ENCODE measurements around the gene RDH5. TPM values are rescaled to one million over a fixed set of nuclear protein-coding genes. Genes with fewer than 3 reads are reported as not detected.

RDH5 gene
- total and polyA plus RNA-seq, 2 donors from 2014 or later, result 11.1 to 30.2 TPM

DNA sequence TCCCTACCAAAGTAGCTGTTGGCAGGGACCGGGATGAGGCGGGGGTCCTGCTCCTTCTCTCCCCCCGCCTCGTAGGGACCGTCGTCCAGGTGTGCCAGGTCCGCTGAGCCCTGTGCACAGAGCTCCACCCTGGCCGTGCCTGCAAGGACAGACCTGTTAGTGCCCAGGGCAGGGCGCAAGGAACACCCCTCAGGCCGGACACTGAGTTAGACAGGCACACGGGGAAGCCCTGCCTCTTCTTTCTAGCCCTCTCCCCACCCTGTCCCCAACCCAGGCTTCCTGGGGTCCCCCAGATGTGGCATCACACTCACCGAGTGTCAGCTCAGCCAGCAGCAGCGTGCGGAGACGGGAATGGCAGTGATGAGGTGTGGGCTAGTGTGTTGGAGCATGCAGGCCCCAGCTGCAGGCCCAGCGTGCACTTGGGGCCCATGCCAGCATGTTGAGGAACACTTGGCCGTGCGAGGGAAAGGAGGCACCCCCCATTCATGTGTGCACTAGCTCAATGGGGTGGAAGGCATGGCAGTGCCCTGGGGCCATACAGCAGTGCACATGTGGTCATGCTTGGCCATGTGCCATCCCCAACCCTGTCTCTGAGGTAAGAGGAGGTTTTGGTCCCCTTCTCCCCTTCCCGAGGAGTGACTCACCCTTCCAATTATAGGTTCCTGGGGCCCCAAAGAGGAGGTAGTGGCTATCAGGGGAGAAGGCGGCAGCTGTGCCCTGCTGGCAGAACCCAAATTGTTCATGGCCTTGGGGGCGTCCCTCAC lies 19.8 kb upstream of the RDH5 start:
- DNase-seq (peak in 1 of 5 donors; percentile 18), FAIRE-seq (no peak)
- no peak overlapping the region for H3K9ac ChIP-seq (ENCODE audit: low read length in 3 of 3)
- H3K4me1 ChIP-seq (ENCODE audit: control insufficient read depth in 2 of 3, insufficient read depth in 2 of 3, low read depth in 1 of 3, low read length in 3 of 3), result peaks cover 0 to 10% (median 8%) of the 10 kb centered on the region in 3 donors
- H3K4me3 ChIP-seq (ENCODE audit: low read length in 3 of 3), result no peak overlapping the region
- no peak overlapping the region for H3K27ac ChIP-seq (ENCODE audit: low read depth in 2 of 2, low read length in 2 of 2)
- H3K9me3 ChIP-seq (ENCODE audit: control insufficient read depth in 2 of 3, insufficient read depth in 1 of 3, low read length in 3 of 3), result no peaks in the 10 kb centered on the region
- H3K27me3 ChIP-seq (ENCODE audit: control insufficient read depth, insufficient read depth, low read length), result no peaks in the 10 kb centered on the region
- H3K36me3 ChIP-seq (ENCODE audit: control insufficient read depth in 2 of 3, insufficient read depth in 3 of 3, low read length in 3 of 3), result no peaks in the 10 kb centered on the region
- intact Hi-C loops (cut with DNase I), result no loop called here
- TF ChIP-seq, protein P1, sequence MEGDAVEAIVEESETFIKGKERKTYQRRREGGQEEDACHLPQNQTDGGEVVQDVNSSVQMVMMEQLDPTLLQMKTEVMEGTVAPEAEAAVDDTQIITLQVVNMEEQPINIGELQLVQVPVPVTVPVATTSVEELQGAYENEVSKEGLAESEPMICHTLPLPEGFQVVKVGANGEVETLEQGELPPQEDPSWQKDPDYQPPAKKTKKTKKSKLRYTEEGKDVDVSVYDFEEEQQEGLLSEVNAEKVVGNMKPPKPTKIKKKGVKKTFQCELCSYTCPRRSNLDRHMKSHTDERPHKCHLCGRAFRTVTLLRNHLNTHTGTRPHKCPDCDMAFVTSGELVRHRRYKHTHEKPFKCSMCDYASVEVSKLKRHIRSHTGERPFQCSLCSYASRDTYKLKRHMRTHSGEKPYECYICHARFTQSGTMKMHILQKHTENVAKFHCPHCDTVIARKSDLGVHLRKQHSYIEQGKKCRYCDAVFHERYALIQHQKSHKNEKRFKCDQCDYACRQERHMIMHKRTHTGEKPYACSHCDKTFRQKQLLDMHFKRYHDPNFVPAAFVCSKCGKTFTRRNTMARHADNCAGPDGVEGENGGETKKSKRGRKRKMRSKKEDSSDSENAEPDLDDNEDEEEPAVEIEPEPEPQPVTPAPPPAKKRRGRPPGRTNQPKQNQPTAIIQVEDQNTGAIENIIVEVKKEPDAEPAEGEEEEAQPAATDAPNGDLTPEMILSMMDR (IDR thresholded peaks at IDR 0.05; ENCODE audit: borderline replicate concordance, extremely low read depth, insufficient read depth), result no peak

DNA sequence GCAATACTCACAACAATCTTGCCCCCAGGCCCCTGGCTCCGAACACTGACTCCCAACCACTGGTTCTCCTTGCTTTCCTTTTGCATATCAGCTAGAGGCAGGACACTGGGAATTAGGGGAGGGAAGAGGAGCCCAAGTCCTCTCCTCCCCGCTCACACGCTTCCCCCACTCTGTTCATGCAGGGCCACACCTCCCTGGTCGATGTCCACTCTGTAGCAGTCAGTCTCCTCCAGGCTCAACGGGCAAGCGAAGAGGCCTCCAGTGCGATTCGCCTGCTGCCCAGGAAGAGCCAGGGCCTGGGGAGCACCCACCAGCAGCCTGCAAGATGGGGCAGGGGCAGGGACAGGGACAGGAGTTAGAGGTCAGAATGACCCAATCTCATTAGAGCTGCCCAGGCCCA lies 17.3 kb upstream of the RDH5 start:
- FAIRE-seq (no peak), DNase-seq (peak in 1 of 5 donors; percentile 56)
- TF ChIP-seq, protein P1 (IDR thresholded peaks at IDR 0.05; ENCODE audit: borderline replicate concordance, extremely low read depth, insufficient read depth), result no peak
- H3K36me3 ChIP-seq (ENCODE audit: control insufficient read depth in 2 of 3, insufficient read depth in 3 of 3, low read length in 3 of 3), result no peaks in the 10 kb centered on the region
- no peaks in the 10 kb centered on the region for H3K9me3 ChIP-seq (ENCODE audit: control insufficient read depth in 2 of 3, insufficient read depth in 1 of 3, low read length in 3 of 3)
- no peaks in the 10 kb centered on the region for H3K27me3 ChIP-seq (ENCODE audit: control insufficient read depth, insufficient read depth, low read length)
- intact Hi-C loops (cut with DNase I), result no loop called here
- H3K9ac ChIP-seq (ENCODE audit: low read length in 3 of 3), result no peak overlapping the region
- no peak overlapping the region for H3K27ac ChIP-seq (ENCODE audit: low read depth in 2 of 2, low read length in 2 of 2)
- H3K4me3 ChIP-seq (ENCODE audit: low read length in 3 of 3), result no peak overlapping the region
- peaks cover 0 to 12% (median 8%) of the 10 kb centered on the region in 3 donors for H3K4me1 ChIP-seq (ENCODE audit: control insufficient read depth in 2 of 3, insufficient read depth in 2 of 3, low read depth in 1 of 3, low read length in 3 of 3)

DNA sequence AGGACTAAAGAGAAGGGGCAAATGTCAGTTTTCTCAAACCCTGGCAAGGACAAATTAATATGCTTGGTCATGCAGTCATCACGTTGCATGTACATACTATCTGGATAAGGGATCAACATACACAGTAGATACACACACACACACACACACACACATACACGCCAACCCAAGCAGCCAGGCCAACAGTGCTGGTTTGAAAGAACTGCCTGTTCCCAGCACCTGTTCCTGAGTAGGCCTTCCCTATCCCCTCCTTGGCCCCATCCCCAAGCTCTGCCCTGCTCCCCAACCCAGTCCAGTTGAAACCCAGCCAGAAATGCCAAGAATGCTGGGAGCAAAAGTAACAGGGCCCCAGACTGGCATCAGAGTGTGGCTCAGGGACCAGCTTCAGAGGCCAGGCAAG lies 16.9 kb upstream of the RDH5 start:
- Histone ChIP-seq H3K36me3 (ENCODE audit: control insufficient read depth in 2 of 3, insufficient read depth in 3 of 3, low read length in 3 of 3) (no peaks in the 10 kb centered on the region), H3K9ac (ENCODE audit: low read length in 3 of 3) (peak overlapping the region in 1 of 3 donors; percentile 26), H3K4me3 (ENCODE audit: low read length in 3 of 3) (no peak overlapping the region), H3K27me3 (ENCODE audit: control insufficient read depth, insufficient read depth, low read length) (no peaks in the 10 kb centered on the region), H3K27ac (ENCODE audit: low read depth in 2 of 2, low read length in 2 of 2) (peak overlapping the region in 1 of 2 donors; percentile 4), H3K4me1 (ENCODE audit: control insufficient read depth in 2 of 3, insufficient read depth in 2 of 3, low read depth in 1 of 3, low read length in 3 of 3) (peaks cover 0 to 12% (median 8%) of the 10 kb centered on the region in 3 donors), H3K9me3 (ENCODE audit: control insufficient read depth in 2 of 3, insufficient read depth in 1 of 3, low read length in 3 of 3) (no peaks in the 10 kb centered on the region)
- TF ChIP-seq, protein P1 (IDR thresholded peaks at IDR 0.05; ENCODE audit: borderline replicate concordance, extremely low read depth, insufficient read depth), result no peak
- DNase-seq, result peak in 1 of 5 donors; percentile 32
- no peak for FAIRE-seq
- intact Hi-C loops (cut with DNase I), result no loop called here

All from kidney (tissue), 14 donors.